HEK293 (cell line): ENCODE data around the gene PIK3AP1.

Source experiments
- CTCF ChIP-seq: fragments of 450-650 bp; formaldehyde crosslinking; IDR thresholded peaks from 2 replicates; pipeline ENCODE4 v1.5.1; 2016; ENCODE audit warnings: missing biosample characterization, missing genetic modification characterization
- EGR2 ChIP-seq: fragments of 450-650 bp; formaldehyde crosslinking; IDR thresholded peaks from 2 replicates; pipeline ENCODE4 v1.5.1; 2016; ENCODE audit warnings: low read depth, missing biosample characterization, missing genetic modification characterization
- PATZ1 ChIP-seq: fragments of 450-650 bp; formaldehyde crosslinking; IDR thresholded peaks from 2 replicates; pipeline ENCODE4 v1.5.1; 2016; ENCODE audit warnings: missing biosample characterization, missing genetic modification characterization
- PRDM6 ChIP-seq: fragments of 450-650 bp; formaldehyde crosslinking; IDR thresholded peaks from 2 replicates; pipeline ENCODE4 v1.5.1; 2017; ENCODE audit warnings: missing biosample characterization, missing genetic modification characterization
- REPIN1 ChIP-seq: fragments of 450-650 bp; formaldehyde crosslinking; IDR thresholded peaks from 2 replicates; pipeline ENCODE4 v1.5.1; 2017; ENCODE audit warnings: missing biosample characterization, missing genetic modification characterization, low read depth
- TRIM28 ChIP-seq: IDR thresholded peaks from 2 replicates; pipeline ENCODE4 v1.6.1; 2011; ENCODE audit warnings: low read length, control low read depth, borderline replicate concordance
- ZBTB8A ChIP-seq: fragments of 450-650 bp; formaldehyde crosslinking; IDR thresholded peaks from 2 replicates; pipeline ENCODE4 v1.5.1; 2016; ENCODE audit warnings: missing biosample characterization, missing genetic modification characterization
- ZNF114 ChIP-seq: fragments of 450-650 bp; formaldehyde crosslinking; IDR thresholded peaks from 2 replicates; pipeline ENCODE4 v1.5.0; 2017; ENCODE audit warnings: missing biosample characterization, missing genetic modification characterization
- ZNF121 ChIP-seq: fragments of 450-650 bp; formaldehyde crosslinking; IDR thresholded peaks from 2 replicates; pipeline ENCODE4 v1.5.1; 2016; ENCODE audit warnings: missing biosample characterization, missing genetic modification characterization
- ZNF146 ChIP-seq: fragments of 450-650 bp; formaldehyde crosslinking; IDR thresholded peaks from 2 replicates; pipeline ENCODE4 v1.5.1; 2016; ENCODE audit warnings: missing biosample characterization, missing genetic modification characterization
- ZNF274 ChIP-seq, 2 experiments: fragments of 200-500 bp in 1 of 2; fragments of 450-650 bp in 1 of 2; sonication (Bioruptor generic) in 1 of 2; formaldehyde crosslinking in 1 of 2; IDR thresholded peaks; 2 replicates each; pipeline versions ENCODE4 v1.5.1 to v1.6.1; 2014 to 2016; ENCODE audit warnings: borderline replicate concordance in 1 of 2, inconsistent platforms in 1 of 2, low read length in 1 of 2, missing biosample characterization in 1 of 2, missing genetic modification characterization in 1 of 2
- ZNF404 ChIP-seq: fragments of 450-650 bp; formaldehyde crosslinking; IDR thresholded peaks from 2 replicates; pipeline ENCODE4 v1.5.1; 2017; ENCODE audit warnings: missing biosample characterization, missing genetic modification characterization
- ZNF704 ChIP-seq: fragments of 450-650 bp; formaldehyde crosslinking; IDR thresholded peaks from 2 replicates; pipeline ENCODE4 v1.5.1; 2016; ENCODE audit warnings: missing biosample characterization, missing genetic modification characterization
- ZNF792 ChIP-seq: fragments of 450-650 bp; formaldehyde crosslinking; IDR thresholded peaks from 2 replicates; pipeline ENCODE4 v1.5.1; 2016; ENCODE audit warnings: missing biosample characterization, missing genetic modification characterization

DNA sequence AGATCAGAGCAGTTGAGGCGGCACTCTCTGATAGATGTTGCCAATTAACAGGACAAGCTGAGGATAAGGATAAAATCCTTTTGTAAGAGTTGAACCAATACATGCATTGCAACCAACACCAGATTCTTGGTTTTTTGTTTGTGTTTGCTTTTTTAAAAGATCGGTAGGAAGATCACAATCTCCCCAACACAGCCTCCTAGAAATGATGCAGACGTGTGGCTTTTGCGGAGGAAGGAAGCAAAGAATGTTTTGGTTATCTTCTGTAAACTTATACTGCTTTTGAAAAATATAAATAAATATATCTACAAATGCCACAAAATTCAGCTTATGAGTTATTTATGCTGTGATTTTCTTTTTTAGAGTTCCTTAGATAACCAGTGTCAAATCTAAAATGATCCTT, 35.5 kb downstream of the PIK3AP1 start:
- TF ChIP-seq CTCF (tag by site-specific recombination) (no peak), ZNF146 (tag by site-specific recombination) (no peak), REPIN1 (tag by site-specific recombination) (no peak), ZNF121 (tag by site-specific recombination) (no peak), ZNF704 (tag by site-specific recombination) (no peak), ZNF792 (no peak), PRDM6 (tag by site-specific recombination) (no peak), ZNF114 (tag by site-specific recombination) (no peak), ZNF274 (IDR thresholded peaks at IDR 0.05; ENCODE audit: low read length) (no peak), ZNF274 (tag by site-specific recombination; IDR thresholded peaks at IDR 0.05; ENCODE audit: borderline replicate concordance) (no peak), PATZ1 (tag by site-specific recombination) (no peak), ZNF404 (tag by site-specific recombination) (no peak), TRIM28 (no peak), EGR2 (tag by site-specific recombination) (no peak), ZBTB8A (tag by site-specific recombination) (no peak)
